SKM-1 (cell line): ENCODE data around the gene KIF26B.
"Not testable (repeated sequence)": the region's sequence is repeated elsewhere in the genome, so short reads cannot be mapped to it uniquely, and the experiment has no call there.

Experiments used
- DNase-seq: peaks from one replicate; lab custom pipeline; 2025; ENCODE audit not compliant: unreplicated experiment; lab: John Stamatoyannopoulos, UW

Gene KIF26B

DNA sequence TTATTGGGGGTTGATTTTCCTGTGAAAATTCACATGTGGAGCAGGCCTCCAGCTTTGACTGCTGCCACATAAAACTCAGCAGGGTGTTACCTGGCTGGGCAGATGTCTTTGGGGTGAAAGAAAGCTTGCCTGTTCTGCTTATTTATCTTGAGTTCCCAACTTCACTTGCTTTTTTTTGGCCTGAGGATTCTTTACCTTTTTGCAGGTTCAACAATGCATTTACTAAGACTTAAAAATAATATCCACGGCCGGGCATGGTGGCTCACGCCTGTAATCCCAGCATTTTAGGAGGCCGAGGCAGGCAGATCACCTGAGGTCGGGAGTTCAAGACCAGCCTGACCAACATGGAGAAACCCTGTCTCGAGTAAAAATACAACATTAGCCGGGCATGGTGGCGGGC is 509.1 kb downstream of the KIF26B start:
- no peak for DNase-seq

- DNase-seq = no peak
Observed at GRCh38 chr1:245666412-245666811, 511.6 kb downstream of the KIF26B start.

DNA sequence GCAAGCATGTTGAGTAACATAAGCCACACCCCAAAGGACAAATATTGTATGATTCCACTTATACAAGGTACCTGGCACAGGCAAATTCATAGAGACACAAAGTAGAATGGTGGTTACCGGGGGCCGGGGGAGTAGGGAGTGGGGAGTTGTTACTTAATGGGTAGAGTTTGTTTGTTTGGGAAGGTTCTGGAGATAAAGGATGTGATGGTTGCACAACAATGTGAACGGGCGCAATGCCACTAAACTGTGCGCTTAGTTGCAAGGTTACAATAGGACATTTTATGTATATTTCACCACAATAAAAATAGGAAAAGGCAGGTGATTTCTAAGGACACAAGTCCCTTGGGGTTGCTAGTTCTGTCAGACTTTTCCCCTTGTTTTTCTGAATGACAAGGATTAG is 516.6 kb downstream of the KIF26B start:
- no peak for DNase-seq

DNA sequence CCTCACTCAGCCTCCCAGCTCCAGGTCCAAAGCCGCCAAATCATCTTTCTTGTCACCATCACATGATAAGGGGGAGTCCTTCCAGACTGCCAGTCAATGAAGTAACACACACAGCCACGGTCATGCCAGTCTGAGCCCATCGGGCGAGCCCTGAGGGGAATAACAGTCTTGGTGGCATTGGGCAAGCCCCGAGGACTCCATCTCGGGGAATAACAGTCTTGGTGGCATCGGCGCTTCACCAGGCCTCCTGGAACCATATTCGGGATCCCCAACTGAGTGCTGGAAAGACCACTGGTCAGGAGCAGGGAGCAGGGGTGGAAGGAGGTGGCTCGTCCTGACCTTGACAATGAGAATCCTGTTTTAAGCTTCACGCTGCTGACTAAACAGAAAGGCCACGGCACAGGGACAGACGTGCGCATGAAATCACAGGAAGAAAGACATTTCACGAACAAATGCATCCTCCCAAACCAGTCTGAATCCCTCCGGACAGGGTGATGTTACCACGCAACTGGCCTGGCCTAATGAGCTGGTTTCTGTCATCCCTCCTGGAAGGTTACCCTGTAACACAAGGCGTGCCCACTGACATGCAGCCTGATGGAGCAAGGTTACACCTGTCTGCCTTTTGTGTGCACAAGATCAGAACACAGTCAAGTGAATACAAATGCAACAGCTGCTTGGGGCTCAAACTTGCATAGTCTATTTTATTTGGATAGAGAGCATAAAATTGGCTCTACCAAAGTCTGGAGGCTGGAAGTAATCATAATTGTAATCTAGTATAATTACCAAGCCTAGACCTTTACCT is 517.4 kb downstream of the KIF26B start:
- no peak for DNase-seq

DNA sequence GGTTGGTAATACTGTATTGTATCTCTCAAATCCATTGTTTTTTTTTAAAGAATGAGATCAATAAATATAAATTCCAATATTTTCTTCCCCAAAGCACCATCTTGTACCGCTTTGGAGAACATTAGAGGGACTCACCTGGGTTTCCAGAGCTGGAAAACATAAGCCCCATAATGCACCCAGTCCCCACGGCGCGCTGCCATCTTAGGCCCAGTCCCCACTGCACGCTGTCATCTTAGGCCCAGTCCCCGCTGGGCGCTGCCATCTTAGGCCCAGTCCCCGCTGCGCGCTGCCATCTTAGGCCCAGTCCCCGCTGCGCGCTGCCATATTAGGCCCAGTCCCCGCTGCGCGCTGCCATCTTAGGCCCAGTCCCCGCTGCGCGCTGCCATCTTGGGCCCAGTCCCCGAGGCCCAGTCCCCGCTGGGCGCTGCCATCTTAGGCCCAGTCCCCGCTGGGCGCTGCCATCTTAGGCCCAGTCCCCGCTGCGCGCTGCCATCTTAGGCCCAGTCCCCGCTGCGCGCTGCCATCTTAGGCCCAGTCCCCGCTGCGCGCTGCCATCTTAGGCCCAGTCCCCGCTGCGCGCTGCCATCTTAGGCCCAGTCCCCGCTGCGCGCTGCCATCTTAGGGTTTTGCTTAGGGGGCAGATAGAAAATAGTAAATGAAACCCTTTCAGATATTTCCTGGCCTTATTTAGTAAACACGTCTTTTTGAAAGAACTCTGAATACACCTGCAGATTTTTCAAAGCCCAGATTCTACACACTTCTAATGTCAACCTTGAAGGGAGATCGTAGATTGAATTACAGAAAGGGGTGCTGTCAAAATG is 518.3 kb downstream of the KIF26B start:
- DNase-seq = not testable (repeated sequence)

GRCh38 chr1:245673881-245674414 is 519.2 kb downstream of the KIF26B start:
- peak; percentile 25 for DNase-seq

GRCh38 chr1:245677461-245678240 is 522.9 kb downstream of the KIF26B start:
- no peak for DNase-seq

GRCh38 chr1:245678860-245679411 is 524.2 kb downstream of the KIF26B start:
- no peak for DNase-seq

DNA sequence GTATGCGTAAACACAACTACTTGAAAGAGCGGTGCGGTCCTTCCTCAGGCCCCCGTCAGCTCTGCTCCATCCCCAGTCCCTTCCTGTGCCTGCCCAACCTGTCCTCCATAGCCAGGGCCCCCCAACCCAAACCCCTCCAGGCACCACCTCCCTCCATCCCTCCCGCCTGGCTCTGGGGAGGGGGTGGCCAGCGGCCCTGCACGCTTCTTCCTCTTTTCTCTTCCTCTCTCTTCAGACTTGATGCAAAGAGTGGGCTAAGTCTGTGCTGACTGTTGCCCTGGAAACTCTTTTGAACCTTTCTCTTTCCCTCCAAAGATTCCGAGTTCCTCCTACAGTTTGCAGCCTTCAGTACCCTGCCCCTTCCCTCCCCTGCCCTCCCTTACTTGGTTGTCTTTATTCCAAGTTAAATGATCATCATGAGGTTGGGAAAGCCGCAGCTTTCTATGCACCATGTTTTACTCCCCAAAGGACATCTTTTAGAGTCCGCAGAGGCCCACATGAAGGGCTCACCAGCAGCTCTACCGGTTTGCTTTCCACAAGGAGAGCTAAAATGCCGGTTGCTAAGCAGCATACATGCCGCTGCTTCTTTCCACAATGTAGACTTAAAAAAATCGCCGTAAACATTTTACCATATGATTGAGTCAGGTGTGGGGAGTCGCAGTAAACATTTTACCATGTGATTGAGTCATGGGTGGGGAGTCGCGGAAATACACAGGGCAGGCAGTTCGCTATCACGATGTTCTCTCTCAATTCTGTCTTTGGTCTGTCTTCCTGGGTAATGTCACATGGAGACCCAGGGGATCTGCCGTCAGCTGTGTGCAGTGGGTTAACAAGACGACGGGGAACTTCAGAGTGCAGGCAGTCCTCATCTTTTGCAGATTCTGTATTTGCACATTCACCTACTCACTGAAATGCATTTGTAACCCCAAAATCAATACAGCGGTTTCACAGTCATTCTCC is 525.3 kb downstream of the KIF26B start:
- peak; percentile 91 for DNase-seq

DNA sequence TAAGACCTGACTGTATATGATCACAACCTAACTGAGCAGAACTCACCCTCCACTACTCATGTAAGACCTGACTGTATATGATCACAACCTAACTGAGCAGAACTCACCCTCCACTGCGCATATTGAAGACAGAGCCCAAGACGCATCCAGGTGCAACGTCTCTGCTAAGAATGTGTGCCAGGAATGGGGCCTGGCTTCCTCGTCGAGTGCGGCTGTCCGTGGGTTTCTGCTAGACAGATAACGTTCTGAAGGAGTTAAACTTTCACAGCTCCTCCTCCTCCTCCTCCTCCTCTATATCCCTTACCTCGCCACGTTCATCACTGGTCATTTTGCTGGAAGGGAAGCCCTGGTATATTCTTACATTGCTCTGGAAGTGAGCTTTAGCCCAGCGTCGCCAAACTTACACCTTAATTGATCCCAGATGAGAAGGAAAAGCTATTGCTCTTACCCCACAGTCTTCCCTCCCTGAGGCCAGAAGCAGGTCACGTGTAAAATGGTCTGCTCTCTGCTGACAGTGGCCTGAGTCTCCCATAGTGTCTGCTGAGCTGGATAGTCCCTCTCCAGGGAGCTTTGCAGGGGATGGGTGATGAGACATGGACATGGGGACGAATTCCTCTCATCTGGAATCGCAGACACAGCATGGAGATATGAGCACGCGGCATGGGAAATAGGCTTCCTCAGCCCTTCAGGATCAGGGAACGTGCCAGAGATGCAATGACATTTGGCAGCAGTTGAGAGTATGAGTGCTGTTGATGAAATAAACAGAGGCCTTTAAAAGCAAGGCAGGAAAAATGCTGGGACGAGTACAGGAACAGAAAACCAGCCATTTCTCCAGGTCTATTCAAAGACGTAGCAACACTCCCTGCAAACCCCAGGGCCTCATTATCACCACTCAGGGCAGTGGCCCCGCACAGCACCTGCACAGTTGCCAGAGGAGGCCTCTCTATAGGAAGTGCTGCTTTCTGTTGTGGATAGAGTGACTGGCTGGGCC is 528.1 kb downstream of the KIF26B start:
- no peak for DNase-seq

DNA sequence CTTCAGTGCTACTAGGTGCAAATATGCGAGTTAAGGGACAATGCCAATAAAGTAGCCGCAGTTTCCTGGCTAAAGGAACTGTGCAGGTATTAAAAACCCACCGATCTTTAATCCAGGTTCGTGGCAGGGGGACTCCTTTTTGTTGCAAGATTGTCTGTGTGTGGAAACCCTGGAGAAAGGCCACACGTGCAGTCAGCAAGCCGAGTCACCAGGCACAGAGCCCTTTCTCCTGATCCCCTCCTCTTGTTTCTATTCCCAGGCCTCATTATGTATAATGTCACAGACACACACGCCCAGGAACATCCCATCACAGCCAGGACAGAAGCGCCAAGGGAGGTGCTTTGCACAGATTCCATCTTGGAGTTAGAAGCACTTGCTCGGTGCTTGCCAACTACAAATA is 528.9 kb downstream of the KIF26B start:
- no peak for DNase-seq

DNA sequence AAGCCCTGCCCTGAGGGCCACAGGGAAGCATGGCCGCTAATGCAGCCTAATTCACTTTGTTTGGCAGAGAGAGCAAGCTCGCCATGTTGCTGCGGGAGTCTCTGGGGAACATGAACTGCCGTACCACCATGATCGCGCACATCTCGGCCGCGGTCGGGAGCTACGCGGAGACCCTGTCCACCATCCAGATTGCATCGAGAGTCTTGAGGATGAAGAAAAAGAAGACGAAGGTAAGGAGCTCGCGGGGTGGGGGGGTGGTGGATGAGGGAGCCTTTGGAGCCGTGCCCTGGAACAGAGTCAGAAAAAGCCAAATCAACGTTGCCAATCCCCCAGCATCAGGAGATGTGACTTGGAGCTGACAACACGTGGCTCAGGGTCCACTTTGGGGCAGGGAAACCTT is 529.4 kb downstream of the KIF26B start:
- DNase-seq = no peak

DNA sequence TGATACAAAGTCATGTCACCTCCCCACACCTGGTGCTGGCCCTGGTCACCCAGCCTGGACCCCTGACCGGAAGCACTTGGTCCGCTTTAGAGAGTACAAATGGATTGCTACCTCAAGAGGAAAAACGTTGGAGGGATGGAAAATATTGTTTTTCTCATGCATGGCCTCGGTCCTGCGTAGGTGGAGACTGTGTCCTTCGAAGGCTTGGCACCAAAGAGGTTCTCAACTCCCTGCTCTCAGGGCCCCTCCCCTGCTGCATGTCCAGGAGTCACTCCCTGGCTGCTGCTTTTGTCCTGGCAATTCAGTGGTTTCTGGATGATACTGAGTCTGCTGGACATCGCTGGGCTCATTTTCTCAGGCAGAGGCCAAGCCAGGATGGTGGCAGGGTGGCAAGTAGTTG is 529.8 kb downstream of the KIF26B start:
- DNase-seq = no peak

- DNase-seq = no peak
Observed at GRCh38 chr1:245685111-245685810, 530.5 kb downstream of the KIF26B start.

DNA sequence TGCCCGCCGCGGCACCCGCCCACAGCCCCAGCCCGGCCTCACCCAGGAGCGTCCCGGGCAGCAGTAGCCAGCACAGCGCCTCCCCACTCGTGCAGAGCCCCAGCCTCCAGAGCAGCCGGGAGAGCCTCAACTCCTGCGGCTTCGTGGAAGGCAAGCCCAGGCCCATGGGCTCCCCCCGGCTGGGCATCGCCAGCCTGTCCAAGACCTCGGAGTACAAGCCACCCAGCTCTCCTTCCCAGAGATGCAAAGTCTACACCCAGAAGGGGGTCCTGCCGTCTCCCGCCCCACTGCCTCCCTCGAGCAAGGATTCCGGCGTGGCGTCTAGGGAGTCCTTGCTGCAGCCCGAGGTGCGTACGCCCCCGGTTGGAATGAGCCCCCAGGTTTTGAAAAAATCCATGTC is 531.2 kb downstream of the KIF26B start:
- DNase-seq = no peak

DNA sequence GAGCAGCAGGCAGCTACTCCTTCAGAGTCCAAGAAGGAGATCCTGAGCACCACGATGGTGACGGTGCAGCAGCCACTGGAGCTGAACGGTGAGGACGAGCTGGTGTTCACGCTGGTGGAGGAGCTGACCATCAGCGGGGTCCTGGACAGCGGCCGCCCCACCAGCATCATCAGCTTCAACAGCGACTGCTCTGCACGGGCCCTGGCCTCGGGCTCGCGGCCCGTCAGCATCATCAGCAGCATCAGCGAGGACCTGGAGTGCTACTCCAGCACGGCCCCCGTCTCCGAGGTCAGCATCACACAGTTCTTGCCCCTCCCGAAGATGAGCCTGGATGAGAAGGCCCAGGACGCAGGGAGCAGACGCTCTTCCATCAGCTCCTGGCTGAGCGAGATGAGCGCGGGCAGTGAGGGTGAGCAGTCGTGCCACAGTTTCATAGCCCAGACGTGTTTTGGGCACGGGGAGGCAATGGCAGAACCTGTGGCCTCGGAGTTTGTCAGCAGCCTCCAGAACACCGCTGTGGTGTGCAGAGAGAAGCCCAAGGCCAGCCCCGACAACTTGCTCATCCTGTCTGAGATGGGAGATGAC is 531.8 kb downstream of the KIF26B start:
- DNase-seq = no peak

DNA sequence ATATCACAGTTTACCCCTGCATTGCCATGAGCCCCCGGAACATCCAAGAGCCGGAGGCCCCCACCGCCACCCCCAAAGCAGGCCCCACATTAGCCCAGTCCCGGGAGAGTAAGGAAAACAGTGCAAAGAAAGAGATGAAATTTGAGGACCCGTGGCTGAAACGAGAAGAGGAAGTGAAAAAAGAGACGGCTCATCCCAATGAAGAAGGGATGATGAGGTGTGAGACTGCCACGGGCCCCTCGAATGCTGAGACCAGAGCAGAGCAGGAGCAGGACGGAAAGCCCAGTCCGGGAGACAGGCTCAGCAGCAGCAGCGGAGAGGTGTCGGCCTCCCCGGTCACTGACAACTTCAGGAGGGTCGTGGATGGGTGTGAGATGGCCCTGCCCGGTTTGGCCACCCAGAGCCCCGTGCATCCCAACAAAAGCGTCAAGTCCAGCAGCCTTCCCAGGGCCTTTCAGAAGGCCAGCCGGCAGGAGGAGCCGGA is 532.4 kb downstream of the KIF26B start:
- no peak for DNase-seq
